ENCODE data around the gene CNTD1.

Gene CNTD1

DNA sequence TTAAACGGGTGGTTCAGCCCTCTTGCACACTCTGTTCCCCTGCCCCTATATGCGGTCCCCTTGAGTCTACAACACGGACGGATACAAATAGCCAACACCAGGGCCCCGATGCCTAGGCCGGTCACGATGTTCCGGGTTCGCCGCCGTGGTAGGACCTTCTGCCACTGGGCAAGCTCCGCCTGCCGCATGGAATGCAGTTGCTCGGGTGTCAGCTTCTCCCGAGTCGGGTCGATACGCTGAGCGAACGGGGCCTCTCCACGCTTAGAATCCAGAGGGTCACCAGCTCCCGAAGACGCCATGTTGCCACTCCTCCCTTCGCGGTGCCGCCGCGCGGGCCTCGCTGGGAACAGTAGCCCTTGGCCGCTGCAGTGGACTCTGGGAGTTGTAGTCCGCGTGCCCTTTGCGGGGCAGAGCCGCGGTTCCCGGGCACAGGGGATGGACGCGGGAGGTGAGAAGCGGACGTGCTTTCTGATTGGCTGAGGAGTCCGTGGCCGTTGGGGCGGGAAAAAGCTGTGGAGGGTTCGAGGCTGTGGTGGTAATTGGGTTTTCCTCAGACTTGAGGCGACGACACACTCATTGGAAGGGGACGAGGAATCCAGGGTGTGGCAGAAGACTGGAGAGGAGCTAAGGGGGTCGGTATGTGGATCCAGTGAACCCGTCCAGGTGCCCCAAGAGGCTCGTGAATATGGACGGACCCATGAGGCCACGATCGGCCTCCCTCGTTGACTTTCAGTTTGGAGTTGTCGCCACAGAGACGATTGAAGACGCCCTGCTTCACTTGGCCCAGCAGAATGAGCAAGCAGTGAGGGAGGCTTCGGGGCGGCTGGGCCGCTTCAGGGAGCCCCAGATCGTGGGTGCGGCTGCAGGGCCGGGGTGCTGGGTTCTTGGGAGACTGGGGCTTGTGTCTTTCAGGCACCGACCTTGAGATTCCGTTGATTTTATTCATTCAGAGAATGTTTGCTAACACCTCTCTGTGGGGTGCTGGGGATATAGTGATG, at the start of gene CNTD1, which contains the start of gene COA3:
Gene CNTD1 (plus strand): TSS at position 479 of the 998 bp plus-strand sequence. CDS start 207 bp downstream, at position 686.
Gene COA3 (minus strand): TSS at position 322 of the 998 bp plus-strand sequence. CDS start 23 bp downstream, at position 299.
- Histone ChIP-seq H3K27ac (ENCODE audit: extremely low read depth, low read depth, low read length) (peak within 1 kb of the TSS; percentile 68; the same call in 1 of the 2 replicates), H3K36me3 (ENCODE audit: control insufficient read depth in 2 of 2, insufficient read depth in 1 of 2, low read length in 2 of 2) (peaks cover 0 to 33% of the 10 kb centered on the region in 2 experiments; a peak in 1 of 3 replicates), H3K4me1 (ENCODE audit: control insufficient read depth, insufficient read depth, low read length) (peaks cover 15% of the 10 kb centered on the region), H3K4me3 (ENCODE audit: low read depth, low read length) (peak within 1 kb of the TSS; percentile 77), H3K9me3 (ENCODE audit: control insufficient read depth, insufficient read depth, low read depth, low read length) (no peaks in the 10 kb centered on the region)
- POLR2A ChIA-PET, result interaction anchor here (0.7 to 2.4 kb wide), 9 partner anchors 11 to 382 kb away, joined by 3 to 13 read pairs (median 5); partner anchors contain the start of genes BECN1, VPS25 and WNK4
- CTCF ChIA-PET, result interaction anchor here (0.6 to 3.2 kb wide), 8 partner anchors 21 to 589 kb away, joined by 3 to 23 read pairs (median 4); partner anchors contain the start of gene BECN1
- no peak for TF ChIP-seq HOXA7 (CRISPR knock-in tag; IDR thresholded peaks at IDR 0.05; ENCODE audit: borderline replicate concordance)
- TF ChIP-seq KLF9 (tag by site-specific recombination; IDR thresholded peaks at IDR 0.05; ENCODE audit: low read depth), result peak; percentile 63
- no peak for TF ChIP-seq ZNF311 (tag by site-specific recombination; IDR thresholded peaks at IDR 0.05; ENCODE audit: borderline replicate concordance)
- TF ChIP-seq GLIS1 (tag by site-specific recombination; IDR thresholded peaks at IDR 0.05), result peak; percentile 66
- 0 out of 2 replicates have a peak, but pooled peaks have one; percentile 55 for TF ChIP-seq ZNF366 (tag by site-specific recombination; conservative IDR thresholded peaks at IDR 0.05)
- peak; percentile 76 for TF ChIP-seq ZNF394 (tag by site-specific recombination; IDR thresholded peaks at IDR 0.05; ENCODE audit: borderline replicate concordance)
- TF ChIP-seq, protein P1, sequence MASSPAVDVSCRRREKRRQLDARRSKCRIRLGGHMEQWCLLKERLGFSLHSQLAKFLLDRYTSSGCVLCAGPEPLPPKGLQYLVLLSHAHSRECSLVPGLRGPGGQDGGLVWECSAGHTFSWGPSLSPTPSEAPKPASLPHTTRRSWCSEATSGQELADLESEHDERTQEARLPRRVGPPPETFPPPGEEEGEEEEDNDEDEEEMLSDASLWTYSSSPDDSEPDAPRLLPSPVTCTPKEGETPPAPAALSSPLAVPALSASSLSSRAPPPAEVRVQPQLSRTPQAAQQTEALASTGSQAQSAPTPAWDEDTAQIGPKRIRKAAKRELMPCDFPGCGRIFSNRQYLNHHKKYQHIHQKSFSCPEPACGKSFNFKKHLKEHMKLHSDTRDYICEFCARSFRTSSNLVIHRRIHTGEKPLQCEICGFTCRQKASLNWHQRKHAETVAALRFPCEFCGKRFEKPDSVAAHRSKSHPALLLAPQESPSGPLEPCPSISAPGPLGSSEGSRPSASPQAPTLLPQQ (tag by site-specific recombination; IDR thresholded peaks at IDR 0.05), result peak; percentile 60; the same call in 1 of the 2 replicates
- TF ChIP-seq ZNF768 (tag by site-specific recombination; IDR thresholded peaks at IDR 0.05), result peak; percentile 25; the same call in 1 of the 2 replicates
- TF ChIP-seq SP7 (tag by site-specific recombination; IDR thresholded peaks at IDR 0.05), result peak; percentile 69; the same call in 1 of the 2 replicates
- peak; percentile 94 for TF ChIP-seq ZBTB20 (tag by site-specific recombination; IDR thresholded peaks at IDR 0.05)
- TF ChIP-seq ZNF24 (tag by site-specific recombination; IDR thresholded peaks at IDR 0.05), result peak; percentile 16; the same call in 1 of the 2 replicates
- TF ChIP-seq ZSCAN4 (tag by site-specific recombination; IDR thresholded peaks at IDR 0.05), result 0 out of 2 replicates have a peak, but pooled peaks have one; percentile 26
- TF ChIP-seq ZNF223 (tag by site-specific recombination; IDR thresholded peaks at IDR 0.05), result no peak
- TF ChIP-seq, protein P2, sequence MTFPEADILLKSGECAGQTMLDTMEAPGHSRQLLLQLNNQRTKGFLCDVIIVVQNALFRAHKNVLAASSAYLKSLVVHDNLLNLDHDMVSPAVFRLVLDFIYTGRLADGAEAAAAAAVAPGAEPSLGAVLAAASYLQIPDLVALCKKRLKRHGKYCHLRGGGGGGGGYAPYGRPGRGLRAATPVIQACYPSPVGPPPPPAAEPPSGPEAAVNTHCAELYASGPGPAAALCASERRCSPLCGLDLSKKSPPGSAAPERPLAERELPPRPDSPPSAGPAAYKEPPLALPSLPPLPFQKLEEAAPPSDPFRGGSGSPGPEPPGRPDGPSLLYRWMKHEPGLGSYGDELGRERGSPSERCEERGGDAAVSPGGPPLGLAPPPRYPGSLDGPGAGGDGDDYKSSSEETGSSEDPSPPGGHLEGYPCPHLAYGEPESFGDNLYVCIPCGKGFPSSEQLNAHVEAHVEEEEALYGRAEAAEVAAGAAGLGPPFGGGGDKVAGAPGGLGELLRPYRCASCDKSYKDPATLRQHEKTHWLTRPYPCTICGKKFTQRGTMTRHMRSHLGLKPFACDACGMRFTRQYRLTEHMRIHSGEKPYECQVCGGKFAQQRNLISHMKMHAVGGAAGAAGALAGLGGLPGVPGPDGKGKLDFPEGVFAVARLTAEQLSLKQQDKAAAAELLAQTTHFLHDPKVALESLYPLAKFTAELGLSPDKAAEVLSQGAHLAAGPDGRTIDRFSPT (tag by site-specific recombination; IDR thresholded peaks at IDR 0.05), result peak; percentile 93
- TF ChIP-seq SETDB1 (IDR thresholded peaks at IDR 0.05; ENCODE audit: insufficient read length, low read length), result peak; percentile 89
- TF ChIP-seq, protein P3, sequence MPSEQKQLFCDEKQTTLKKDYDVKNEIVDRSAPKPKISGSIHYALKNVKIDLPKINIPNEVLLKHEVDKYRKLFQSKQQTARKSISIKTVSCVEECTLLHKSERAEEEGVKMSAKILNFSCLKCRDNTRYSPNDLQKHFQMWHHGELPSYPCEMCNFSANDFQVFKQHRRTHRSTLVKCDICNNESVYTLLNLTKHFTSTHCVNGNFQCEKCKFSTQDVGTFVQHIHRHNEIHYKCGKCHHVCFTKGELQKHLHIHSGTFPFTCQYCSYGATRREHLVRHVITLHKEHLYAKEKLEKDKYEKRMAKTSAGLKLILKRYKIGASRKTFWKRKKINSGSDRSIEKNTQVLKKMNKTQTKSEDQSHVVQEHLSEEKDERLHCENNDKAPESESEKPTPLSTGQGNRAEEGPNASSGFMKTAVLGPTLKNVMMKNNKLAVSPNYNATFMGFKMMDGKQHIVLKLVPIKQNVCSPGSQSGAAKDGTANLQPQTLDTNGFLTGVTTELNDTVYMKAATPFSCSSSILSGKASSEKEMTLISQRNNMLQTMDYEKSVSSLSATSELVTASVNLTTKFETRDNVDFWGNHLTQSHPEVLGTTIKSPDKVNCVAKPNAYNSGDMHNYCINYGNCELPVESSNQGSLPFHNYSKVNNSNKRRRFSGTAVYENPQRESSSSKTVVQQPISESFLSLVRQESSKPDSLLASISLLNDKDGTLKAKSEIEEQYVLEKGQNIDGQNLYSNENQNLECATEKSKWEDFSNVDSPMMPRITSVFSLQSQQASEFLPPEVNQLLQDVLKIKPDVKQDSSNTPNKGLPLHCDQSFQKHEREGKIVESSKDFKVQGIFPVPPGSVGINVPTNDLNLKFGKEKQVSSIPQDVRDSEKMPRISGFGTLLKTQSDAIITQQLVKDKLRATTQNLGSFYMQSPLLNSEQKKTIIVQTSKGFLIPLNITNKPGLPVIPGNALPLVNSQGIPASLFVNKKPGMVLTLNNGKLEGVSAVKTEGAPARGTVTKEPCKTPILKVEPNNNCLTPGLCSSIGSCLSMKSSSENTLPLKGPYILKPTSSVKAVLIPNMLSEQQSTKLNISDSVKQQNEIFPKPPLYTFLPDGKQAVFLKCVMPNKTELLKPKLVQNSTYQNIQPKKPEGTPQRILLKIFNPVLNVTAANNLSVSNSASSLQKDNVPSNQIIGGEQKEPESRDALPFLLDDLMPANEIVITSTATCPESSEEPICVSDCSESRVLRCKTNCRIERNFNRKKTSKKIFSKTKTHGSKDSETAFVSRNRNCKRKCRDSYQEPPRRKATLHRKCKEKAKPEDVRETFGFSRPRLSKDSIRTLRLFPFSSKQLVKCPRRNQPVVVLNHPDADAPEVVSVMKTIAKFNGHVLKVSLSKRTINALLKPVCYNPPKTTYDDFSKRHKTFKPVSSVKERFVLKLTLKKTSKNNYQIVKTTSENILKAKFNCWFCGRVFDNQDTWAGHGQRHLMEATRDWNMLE (tag by site-specific recombination; conservative IDR thresholded peaks at IDR 0.05; ENCODE audit: low read depth), result peak; percentile 53; the same call in 1 of the 2 replicates
- peak; percentile 91 for TF ChIP-seq OSR2 (tag by site-specific recombination; IDR thresholded peaks at IDR 0.05)
- peak; percentile 85 for TF ChIP-seq ZNF2 (tag by site-specific recombination; IDR thresholded peaks at IDR 0.05)
- peak; percentile 99 for TF ChIP-seq ZNF76 (tag by site-specific recombination; IDR thresholded peaks at IDR 0.05; ENCODE audit: borderline replicate concordance, low read depth)
- peak; percentile 88 for TF ChIP-seq PBX3 (CRISPR knock-in tag; IDR thresholded peaks at IDR 0.05)
- TF ChIP-seq, protein P4, sequence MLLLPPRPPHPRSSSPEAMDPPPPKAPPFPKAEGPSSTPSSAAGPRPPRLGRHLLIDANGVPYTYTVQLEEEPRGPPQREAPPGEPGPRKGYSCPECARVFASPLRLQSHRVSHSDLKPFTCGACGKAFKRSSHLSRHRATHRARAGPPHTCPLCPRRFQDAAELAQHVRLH (tag by site-specific recombination; IDR thresholded peaks at IDR 0.05), result peak; percentile 76
- 0 out of 2 replicates have a peak, but pooled peaks have one; percentile 44 for TF ChIP-seq KLF7 (tag by site-specific recombination; IDR thresholded peaks at IDR 0.05; ENCODE audit: borderline replicate concordance)
